Adrenal gland (tissue), 12 donors: ENCODE measurements around the gene TSHZ2. TPM values are rescaled to one million over a fixed set of nuclear protein-coding genes. Genes with fewer than 3 reads are reported as not detected.
"Not testable (repeated sequence)": the region's sequence is repeated elsewhere in the genome, so short reads cannot be mapped to it uniquely, and the experiment has no call there.

ENCODE experiments used
- DNase-seq, 7 donors: peaks; one replicate each; pipeline ENCODE4 v3.0.0-alpha.2; 2019 to 2020
- H3K27ac ChIP-seq, 5 donors: fragments of 200-600 bp; sonication (generic) in 4 of 5; 1 replicate in 3 of 5; 2 replicates in 2 of 5; pipeline versions ENCODE4 v1.5.1 to v1.8.0; 2016 to 2020; ENCODE audit warnings: mild to moderate bottlenecking in 1 of 5
- H3K27me3 ChIP-seq: fragments of 200-600 bp; 2 replicates; pipeline ENCODE4 v1.8.0; 2021
- H3K36me3 ChIP-seq, 2 donors: fragments of 200-600 bp; replicated peaks in 1 of 2; 1 replicate in 1 of 2; 2 replicates in 1 of 2; pipeline versions ENCODE4 v1.5.1 to v1.8.0; 2018 to 2022
- H3K4me1 ChIP-seq, 2 donors: fragments of 200-600 bp; replicated peaks in 1 of 2; 1 replicate in 1 of 2; 2 replicates in 1 of 2; pipeline versions ENCODE4 v1.5.1 to v1.8.0; 2018 to 2021
- H3K4me3 ChIP-seq, 4 donors: fragments of 200-600 bp; sonication (generic) in 3 of 4; one replicate each; pipeline ENCODE4 v1.5.1; 2016 to 2018
- H3K9me3 ChIP-seq, 3 donors: fragments of 200-600 bp; sonication (generic) in 1 of 3; replicated peaks in 1 of 3; 1 replicate in 2 of 3; 2 replicates in 1 of 3; pipeline versions ENCODE4 v1.5.1 to v1.8.0; 2016 to 2021
- CTCF ChIP-seq, 6 experiments: fragments of 450-650 bp in 4 of 6; fragments of 200-600 bp in 2 of 6; sonication (generic) in 1 of 6; IDR thresholded peaks; 1 replicate in 5 of 6; 2 replicates in 1 of 6; pipeline versions ENCODE4 v1.5.1 to v1.8.0; 2016 to 2021; ENCODE audit warnings: antibody characterized with exemption in 6 of 6, mild to moderate bottlenecking in 2 of 6, moderate library complexity in 1 of 6
- POLR2A ChIP-seq, 2 donors: fragments of 450-650 bp; IDR thresholded peaks; one replicate each; pipeline ENCODE4 v1.6.1; 2017; ENCODE audit warnings: antibody characterized with exemption in 2 of 2, mild to moderate bottlenecking in 2 of 2, moderate library complexity in 1 of 2
- WGBS, 4 donors: extraction: QIAGEN DNeasy Blood & Tissue Kit in 2 of 4; methylation state at CpG; one replicate each; pipeline versions ENCODE4 v1.1.5 to v1.1.7; 2013 to 2017; 5-methylcytosine and 5-hydroxymethylcytosine counted together
- intact Hi-C, 2 donors: fragments of 100-400 bp; cut with DNase I; formaldehyde crosslinking; loops; one replicate each; pipeline versions ENCODE4 v1.14.1 to v1.15.0; 2022 to 2023
- polyA plus RNA-seq, 3 donors: library from polyadenylated mRNA; stranded (reverse); fragments of 200-250 nt in 2 of 3; fragments of 350-450 nt in 1 of 3; fragmentation: Illumina TruSeq in 1 of 3; extraction: RNeasy Lipid Tissue Mini Kit (QIAGEN cat#74804) in 1 of 3; gene quantifications; one replicate each; pipeline ENCODE4 v1.2.3, GENCODE V29; 2013 to 2014
- total RNA-seq, 9 donors: library from RNA; depleted of rRNA in 4 of 9; stranded (reverse); fragments of >200 nt in 4 of 9; fragments of 120-200 nt in 1 of 9; fragmentation: NEBNext Ultra II Directional in 1 of 9; extraction: Animal tissue kit (Norgen Biotek cat#: 25700) in 1 of 9; gene quantifications; one replicate each; pipeline versions ENCODE4 v1.1.0 to v1.2.4, GENCODE V29; 2013 to 2023
- donor health status: healthy with polysubstance abuse.
- donor health status: Bipolar disorder and iron deficiency.
- donor health status: DM: yes; HTN: yes; CAD: no.
- donor health status: DM: no; HTN: no; CAD: no.
- donor health status: DM: no; HTN: no; CAD: no.
- donor health status: DM: yes; HTN: yes; CAD: no.

Gene TSHZ2
- total and polyA plus RNA-seq, 12 donors: 20.5 to 87.1 (median 52.4) TPM

- TF ChIP-seq CTCF (IDR thresholded peaks at IDR 0.05) (no peak), POLR2A (IDR thresholded peaks at IDR 0.05) (no peak)
These were observed 116.6 kb downstream of the TSHZ2 start for GRCh38 chr20:53088786-53089185.

GRCh38 chr20:53089851-53090250 lies 117.7 kb downstream of the TSHZ2 start:
- H3K36me3 ChIP-seq, H3K4me1 ChIP-seq, DNase-seq, H3K9me3 ChIP-seq, H3K4me3 ChIP-seq, intact Hi-C loops, H3K27me3 ChIP-seq, H3K27ac ChIP-seq: not testable (repeated sequence)
- 71 to 93% (median 85%) methylated on average over 1 of the region's 1 CpG for WGBS, 4 donors

More at GRCh38 chr20:53088786-53089185, 116.6 kb downstream of the TSHZ2 start:
- Histone ChIP-seq H3K27ac (no peak overlapping the region), H3K9me3 (no peaks in the 10 kb centered on the region), H3K4me1 (peaks cover 0 to 4% of the 10 kb centered on the region in 2 donors), H3K4me3 (no peak overlapping the region), H3K27me3 (no peaks in the 10 kb centered on the region), H3K36me3 (no peaks in the 10 kb centered on the region)
- intact Hi-C loops: no loop called here
- WGBS, 4 donors: 87 to 99% (median 93%) methylated on average over 10 of the region's 10 CpGs
- no peak for DNase-seq

GRCh38 chr20:53091789-53092188 lies 119.6 kb downstream of the TSHZ2 start:
- intact Hi-C loops: no loop called here
- Histone ChIP-seq H3K36me3 (no peaks in the 10 kb centered on the region), H3K4me1 (peaks cover 0 to 4% of the 10 kb centered on the region in 2 donors), H3K27me3 (no peaks in the 10 kb centered on the region), H3K27ac (no peak overlapping the region), H3K4me3 (no peak overlapping the region), H3K9me3 (no peaks in the 10 kb centered on the region)
- no peak for DNase-seq
- TF ChIP-seq POLR2A (IDR thresholded peaks at IDR 0.05) (no peak), CTCF (IDR thresholded peaks at IDR 0.05) (no peak)
- WGBS, 4 donors: 79 to 86% (median 82%) methylated on average over 4 of the region's 4 CpGs

GRCh38 chr20:53092772-53093300 lies 120.7 kb downstream of the TSHZ2 start:
- DNase-seq: no peak

More at GRCh38 chr20:53092772-53093300, 120.7 kb downstream of the TSHZ2 start:
- Histone ChIP-seq H3K4me1 (no peaks in the 10 kb centered on the region), H3K9me3 (no peaks in the 10 kb centered on the region), H3K4me3 (no peak overlapping the region), H3K27me3 (no peaks in the 10 kb centered on the region), H3K36me3 (no peaks in the 10 kb centered on the region), H3K27ac (no peak overlapping the region)
- intact Hi-C loops: no loop called here
- 74 to 86% (median 86%) methylated on average over 6 of the region's 6 CpGs for WGBS, 4 donors
- no peak for TF ChIP-seq CTCF (IDR thresholded peaks at IDR 0.05)
